Liver (tissue), 3 donors: Measurements from ENCODE around the gene XYLB.

Experiments used
- CTCF ChIP-seq: fragments of 150-350 bp; IDR thresholded peaks from 2 replicates; pipeline ENCODE4 v1.5.1; 2017; ENCODE audit warnings: improper control_type of control experiment, low read depth, low read length; ENCODE audit not compliant: missing input control
- GABPA ChIP-seq, 2 donors: IDR thresholded peaks in 1 of 2; conservative IDR thresholded peaks in 1 of 2; 2 replicates each; pipeline ENCODE4 v1.6.1; 2016; ENCODE audit warnings: antibody characterized with exemption in 2 of 2, mild to moderate bottlenecking in 1 of 2, moderate library complexity in 1 of 2
- RAD21 ChIP-seq, 2 donors: IDR thresholded peaks; 2 replicates each; pipeline ENCODE4 v1.6.1; 2016; ENCODE audit warnings: antibody characterized with exemption in 2 of 2, mild to moderate bottlenecking in 2 of 2
- RXRA ChIP-seq, 2 donors: IDR thresholded peaks; 2 replicates each; pipeline ENCODE4 v1.6.1; 2017 to 2018; ENCODE audit warnings: antibody characterized with exemption in 2 of 2, mild to moderate bottlenecking in 1 of 2
- TAF1 ChIP-seq: conservative IDR thresholded peaks from 2 replicates; pipeline ENCODE4 v1.6.1; 2016; ENCODE audit warnings: antibody characterized with exemption, mild to moderate bottlenecking
- donor health status: healthy.
- donor health status: healthy.

- peak; percentile 58 to 67 for TF ChIP-seq RAD21 (IDR thresholded peaks at IDR 0.05)
- TF ChIP-seq GABPA (IDR thresholded peaks at IDR 0.05 in 1 of 2, conservative IDR thresholded peaks at IDR 0.05 in 1 of 2): no peak
- peak; percentile 20 for TF ChIP-seq CTCF
- TF ChIP-seq TAF1: no peak
- no peak for TF ChIP-seq RXRA (IDR thresholded peaks at IDR 0.05)
Observed at GRCh38 chr3:38297947-38298711, 48.5 kb upstream of the XYLB start.
